ENCODE data around the gene MS4A14. TPM values are rescaled to one million over a fixed set of nuclear protein-coding genes. Genes with fewer than 3 reads are reported as not detected.

MS4A14 gene
- total RNA-seq, 1 donor from 2014 or later, result not detected

DNA sequence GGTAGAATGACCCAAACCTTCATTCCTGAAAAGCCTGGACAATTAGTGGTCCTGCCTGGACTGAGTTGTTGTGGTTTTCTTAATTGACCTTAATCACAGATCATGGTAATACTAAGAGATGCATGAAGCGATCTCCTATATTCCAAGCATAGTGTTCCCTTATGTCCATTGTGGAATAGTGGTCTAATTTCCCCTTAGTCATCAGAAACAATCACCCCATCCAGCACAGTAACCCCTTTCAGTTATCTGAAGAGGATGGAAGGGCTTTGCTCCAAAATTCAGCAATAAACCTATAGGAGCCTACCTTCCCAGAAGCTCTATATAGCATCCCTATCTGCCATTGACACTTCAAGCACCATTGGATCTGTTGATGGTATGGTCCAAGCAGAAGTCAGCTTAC lies 26.4 kb downstream of the MS4A14 start:
- intact Hi-C loops (cut with DNase I), result no loop called here
- no peak overlapping the region for H3K4me3 ChIP-seq
- TF ChIP-seq, protein P1, sequence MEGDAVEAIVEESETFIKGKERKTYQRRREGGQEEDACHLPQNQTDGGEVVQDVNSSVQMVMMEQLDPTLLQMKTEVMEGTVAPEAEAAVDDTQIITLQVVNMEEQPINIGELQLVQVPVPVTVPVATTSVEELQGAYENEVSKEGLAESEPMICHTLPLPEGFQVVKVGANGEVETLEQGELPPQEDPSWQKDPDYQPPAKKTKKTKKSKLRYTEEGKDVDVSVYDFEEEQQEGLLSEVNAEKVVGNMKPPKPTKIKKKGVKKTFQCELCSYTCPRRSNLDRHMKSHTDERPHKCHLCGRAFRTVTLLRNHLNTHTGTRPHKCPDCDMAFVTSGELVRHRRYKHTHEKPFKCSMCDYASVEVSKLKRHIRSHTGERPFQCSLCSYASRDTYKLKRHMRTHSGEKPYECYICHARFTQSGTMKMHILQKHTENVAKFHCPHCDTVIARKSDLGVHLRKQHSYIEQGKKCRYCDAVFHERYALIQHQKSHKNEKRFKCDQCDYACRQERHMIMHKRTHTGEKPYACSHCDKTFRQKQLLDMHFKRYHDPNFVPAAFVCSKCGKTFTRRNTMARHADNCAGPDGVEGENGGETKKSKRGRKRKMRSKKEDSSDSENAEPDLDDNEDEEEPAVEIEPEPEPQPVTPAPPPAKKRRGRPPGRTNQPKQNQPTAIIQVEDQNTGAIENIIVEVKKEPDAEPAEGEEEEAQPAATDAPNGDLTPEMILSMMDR (IDR thresholded peaks at IDR 0.05), result no peak
- no peaks in the 10 kb centered on the region for H3K9me3 ChIP-seq
- H3K27me3 ChIP-seq, result no peaks in the 10 kb centered on the region
- H3K4me1 ChIP-seq, result no peaks in the 10 kb centered on the region
- no peak overlapping the region for H3K27ac ChIP-seq
- DNase-seq (ENCODE audit: low spot score in 2 of 2), result no peak
- no peaks in the 10 kb centered on the region for H3K36me3 ChIP-seq

DNA sequence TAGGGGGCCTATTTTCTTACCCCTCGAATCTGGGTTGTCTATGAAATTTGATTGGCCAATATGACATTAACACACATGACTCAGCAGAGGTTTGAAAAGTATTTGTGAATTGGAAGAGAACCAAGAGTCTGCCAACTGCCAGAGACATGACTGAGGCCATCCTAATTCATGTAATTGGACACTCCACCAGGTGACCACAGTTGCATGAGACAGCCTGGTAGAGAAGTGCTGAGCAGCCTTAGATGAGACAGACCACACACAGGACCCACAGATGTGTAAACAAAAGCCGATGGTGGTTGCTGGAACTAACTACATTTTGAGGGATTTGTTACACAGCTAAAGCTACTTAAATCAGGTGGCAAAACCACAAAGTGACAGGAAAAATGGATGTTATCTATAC lies 32.3 kb downstream of the MS4A14 start:
- Histone ChIP-seq H3K27me3 (no peaks in the 10 kb centered on the region), H3K9me3 (no peaks in the 10 kb centered on the region), H3K27ac (no peak overlapping the region), H3K4me1 (no peaks in the 10 kb centered on the region), H3K4me3 (no peak overlapping the region), H3K36me3 (no peaks in the 10 kb centered on the region)
- TF ChIP-seq, protein P1 (IDR thresholded peaks at IDR 0.05), result no peak
- no peak for DNase-seq (ENCODE audit: low spot score in 2 of 2)
- intact Hi-C loops (cut with DNase I), result no loop called here

DNA sequence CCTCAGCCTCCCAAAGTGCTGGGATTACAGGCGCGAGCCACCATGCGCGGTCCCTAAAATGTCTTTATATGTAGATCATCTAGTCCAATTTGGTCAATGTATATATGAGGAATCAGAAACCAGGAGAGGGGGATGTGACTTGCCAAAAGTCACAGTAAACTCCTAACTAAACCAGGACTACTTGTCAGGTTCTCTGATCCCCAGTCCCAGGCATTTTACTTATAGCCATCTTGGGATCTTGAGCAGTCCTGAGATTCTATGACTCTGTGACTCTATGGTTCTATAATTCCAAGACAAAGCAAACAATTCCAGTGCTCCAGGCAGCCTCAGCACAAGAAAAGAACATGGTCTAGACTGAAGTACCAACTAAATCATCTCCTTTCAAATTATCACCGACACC lies 33.0 kb downstream of the MS4A14 start, which contains the start of gene MS4A5:
TSS of gene MS4A5 (plus strand) at position 301 of the 400 bp plus-strand sequence. CDS start 103 bp downstream, outside the sequence.
- H3K36me3 ChIP-seq, result no peaks in the 10 kb centered on the region
- no peak within 1 kb of the TSS for H3K27ac ChIP-seq
- H3K27me3 ChIP-seq, result no peaks in the 10 kb centered on the region
- H3K4me1 ChIP-seq, result no peaks in the 10 kb centered on the region
- no peaks in the 10 kb centered on the region for H3K9me3 ChIP-seq
- DNase-seq (ENCODE audit: low spot score in 2 of 2), result no peak
- no peak within 1 kb of the TSS for H3K4me3 ChIP-seq
- TF ChIP-seq, protein P1 (IDR thresholded peaks at IDR 0.05), result no peak
- intact Hi-C loops (cut with DNase I), result no loop called here

DNA sequence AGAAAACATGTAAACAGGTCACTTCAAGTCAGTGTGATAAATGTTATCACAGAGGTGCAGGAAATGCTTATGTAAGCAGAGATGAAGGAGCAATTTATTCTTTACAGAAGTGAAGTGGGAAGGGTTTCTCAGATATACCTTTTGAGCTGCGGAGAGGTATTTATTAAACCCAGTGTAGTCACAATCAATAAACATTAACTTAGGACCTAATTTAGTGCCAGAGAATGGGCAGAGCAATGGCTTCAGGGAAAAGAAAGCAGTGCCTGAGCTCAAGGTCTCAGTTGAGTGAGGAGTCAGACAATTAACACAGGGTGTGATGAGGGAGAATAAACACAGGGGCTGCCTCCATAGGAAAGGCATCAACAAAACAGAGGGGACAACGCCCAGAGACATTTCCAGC lies 35.0 kb downstream of the MS4A14 start:
- DNase-seq (ENCODE audit: low spot score in 2 of 2), result no peak
- Histone ChIP-seq H3K36me3 (no peaks in the 10 kb centered on the region), H3K27ac (no peak overlapping the region), H3K27me3 (no peaks in the 10 kb centered on the region), H3K4me3 (no peak overlapping the region), H3K9me3 (no peaks in the 10 kb centered on the region), H3K4me1 (no peaks in the 10 kb centered on the region)
- intact Hi-C loops (cut with DNase I), result no loop called here
- TF ChIP-seq, protein P1 (IDR thresholded peaks at IDR 0.05), result no peak

DNA sequence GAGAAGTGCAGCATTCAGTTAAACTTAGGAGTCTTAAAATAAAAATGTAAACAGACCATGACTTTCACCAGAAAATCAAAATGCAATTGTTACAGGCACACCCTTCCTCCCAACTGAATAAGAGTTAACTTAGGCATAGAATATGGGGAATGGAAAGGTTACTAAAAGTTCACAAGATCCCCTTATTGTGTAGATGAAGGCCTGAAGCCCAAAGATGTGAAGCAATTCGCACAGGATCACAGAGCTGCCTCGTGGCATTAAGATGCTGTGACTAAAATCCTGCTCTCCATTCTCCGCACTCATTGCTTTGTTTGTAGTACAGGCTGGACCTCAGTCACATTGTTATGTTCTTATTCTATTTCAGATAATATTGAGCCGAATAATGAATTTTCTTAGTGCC lies 37.1 kb downstream of the MS4A14 start:
- H3K36me3 ChIP-seq, result no peaks in the 10 kb centered on the region
- no peaks in the 10 kb centered on the region for H3K4me1 ChIP-seq
- no peak overlapping the region for H3K4me3 ChIP-seq
- intact Hi-C loops (cut with DNase I), result no loop called here
- TF ChIP-seq, protein P1 (IDR thresholded peaks at IDR 0.05), result no peak
- H3K27ac ChIP-seq, result no peak overlapping the region
- H3K9me3 ChIP-seq, result no peaks in the 10 kb centered on the region
- H3K27me3 ChIP-seq, result no peaks in the 10 kb centered on the region
- no peak for DNase-seq (ENCODE audit: low spot score in 2 of 2)

DNA sequence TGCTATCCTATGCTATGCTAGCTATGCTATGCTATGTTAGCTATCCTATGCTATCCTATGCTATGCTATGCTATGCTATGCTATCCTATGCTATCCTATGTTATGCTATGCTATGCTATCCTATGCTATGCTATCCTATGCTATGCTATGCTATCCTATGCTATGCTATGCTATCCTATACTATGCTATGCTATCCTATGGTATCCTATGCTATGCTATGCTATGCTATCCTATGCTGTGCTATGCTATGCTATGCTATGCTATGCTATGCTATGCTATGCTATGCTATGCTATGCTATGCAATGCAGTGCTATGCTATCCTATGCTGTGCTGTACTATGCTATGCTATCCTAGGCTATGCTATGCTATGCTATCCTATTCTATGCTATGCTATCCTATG lies 50.8 kb downstream of the MS4A14 start:
- Histone ChIP-seq H3K4me3 (no peak overlapping the region), H3K4me1 (no peaks in the 10 kb centered on the region), H3K9me3 (no peaks in the 10 kb centered on the region), H3K27ac (no peak overlapping the region), H3K36me3 (no peaks in the 10 kb centered on the region), H3K27me3 (no peaks in the 10 kb centered on the region)
- intact Hi-C loops (cut with DNase I), result no loop called here
- TF ChIP-seq, protein P1 (IDR thresholded peaks at IDR 0.05), result no peak
- no peak for DNase-seq (ENCODE audit: low spot score in 2 of 2)

Data from ascending aorta (tissue), 2 donors.